ENCODE data around the gene BOLA2B.
A peak's percentile ranks its signal among the peaks of the same experiment; 100 is the strongest.

Gene BOLA2B

GRCh38 chr16:30147843-30148510 lies 45.5 kb downstream of the BOLA2B start:
- DNase-seq (ENCODE audit: low spot score in 2 of 2) = no peak
- Mint-ChIP-seq H3K9me3 (no peaks in the 10 kb centered on the region), H3K36me3 (ENCODE audit: insufficient read depth) (no peaks in the 10 kb centered on the region), H3K27me3 (no peaks in the 10 kb centered on the region), H3K4me1 (peaks cover 6% of the 10 kb centered on the region), H3K27ac (ENCODE audit: low read depth) (no peak overlapping the region), H3K4me3 (no peak overlapping the region)
- no peak for ATAC-seq (replicated peaks; ENCODE audit: extremely low read depth, poor library complexity, severe bottlenecking)

GRCh38 chr16:30145657-30146056 lies 47.8 kb downstream of the BOLA2B start:
- H3K9me3 Mint-ChIP-seq = no peaks in the 10 kb centered on the region
- H3K4me3 Mint-ChIP-seq = no peak overlapping the region
- H3K27ac Mint-ChIP-seq (ENCODE audit: low read depth) = no peak overlapping the region
- H3K36me3 Mint-ChIP-seq (ENCODE audit: insufficient read depth) = no peaks in the 10 kb centered on the region
- ATAC-seq (replicated peaks; ENCODE audit: extremely low read depth, poor library complexity, severe bottlenecking) (no peak), DNase-seq (ENCODE audit: low spot score in 2 of 2) (no peak)
- peaks cover 7% of the 10 kb centered on the region for H3K4me1 Mint-ChIP-seq
- no peaks in the 10 kb centered on the region for H3K27me3 Mint-ChIP-seq

- H3K27me3 Mint-ChIP-seq = no peaks in the 10 kb centered on the region
- no peak for ATAC-seq (replicated peaks; ENCODE audit: extremely low read depth, poor library complexity, severe bottlenecking)
- DNase-seq (ENCODE audit: low spot score in 2 of 2) = no peak
- no peaks in the 10 kb centered on the region for H3K9me3 Mint-ChIP-seq
- no peak overlapping the region for H3K27ac Mint-ChIP-seq (ENCODE audit: low read depth)
- H3K4me1 Mint-ChIP-seq = peaks cover 10% of the 10 kb centered on the region
- H3K4me3 Mint-ChIP-seq = no peak overlapping the region
- H3K36me3 Mint-ChIP-seq (ENCODE audit: insufficient read depth) = no peaks in the 10 kb centered on the region
Observed at GRCh38 chr16:30144917-30145316, 48.5 kb downstream of the BOLA2B start.

- ATAC-seq (replicated peaks; ENCODE audit: extremely low read depth, poor library complexity, severe bottlenecking) = no peak
- no peak overlapping the region for H3K4me3 Mint-ChIP-seq
- H3K4me1 Mint-ChIP-seq = peaks cover 13% of the 10 kb centered on the region
- no peaks in the 10 kb centered on the region for H3K9me3 Mint-ChIP-seq
- no peak overlapping the region for H3K27ac Mint-ChIP-seq (ENCODE audit: low read depth)
- H3K36me3 Mint-ChIP-seq (ENCODE audit: insufficient read depth) = peaks cover 2% of the 10 kb centered on the region
- no peaks in the 10 kb centered on the region for H3K27me3 Mint-ChIP-seq
- DNase-seq (ENCODE audit: low spot score in 2 of 2) = no peak
Observed at GRCh38 chr16:30144017-30144416, 49.4 kb downstream of the BOLA2B start.

- H3K27ac Mint-ChIP-seq (ENCODE audit: low read depth) = peak overlapping the region; percentile 47
- no peak for ATAC-seq (replicated peaks; ENCODE audit: extremely low read depth, poor library complexity, severe bottlenecking)
- no peaks in the 10 kb centered on the region for H3K9me3 Mint-ChIP-seq
- H3K4me3 Mint-ChIP-seq = no peak overlapping the region
- peaks cover 2% of the 10 kb centered on the region for H3K36me3 Mint-ChIP-seq (ENCODE audit: insufficient read depth)
- no peaks in the 10 kb centered on the region for H3K27me3 Mint-ChIP-seq
- DNase-seq (ENCODE audit: low spot score in 2 of 2) = no peak
- peaks cover 13% of the 10 kb centered on the region for H3K4me1 Mint-ChIP-seq
Observed at GRCh38 chr16:30143347-30143702, 50.1 kb downstream of the BOLA2B start.

All from central memory CD8-positive, alpha-beta T cell (primary cell).